ENCODE measurements around the gene ANKRD39. TPM values are rescaled to one million over a fixed set of nuclear protein-coding genes. Genes with fewer than 3 reads are reported as not detected.

The ANKRD39 gene
- total and polyA plus RNA-seq, 12 donors = 9.2 to 49.5 (median 22.5) TPM

DNA sequence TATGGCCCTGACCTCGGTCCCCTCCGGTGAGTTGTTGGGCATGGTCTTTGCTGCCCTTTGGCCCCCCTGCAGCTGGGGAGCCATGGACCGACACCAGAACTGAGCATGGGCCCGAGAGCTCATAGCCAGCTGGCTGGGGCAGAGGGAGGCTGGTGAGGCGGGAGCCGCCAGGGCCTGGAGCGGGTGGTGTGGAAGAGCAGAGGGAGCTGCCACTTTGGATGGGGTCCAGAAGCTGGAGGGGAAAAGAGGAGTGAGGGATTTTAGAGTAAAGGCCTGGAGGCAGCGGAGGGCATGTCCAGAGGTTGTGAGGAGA is 58.2 kb downstream of the ANKRD39 start:
- TF ChIP-seq POLR2A (IDR thresholded peaks at IDR 0.05) = no peak
- TF ChIP-seq, protein P1, sequence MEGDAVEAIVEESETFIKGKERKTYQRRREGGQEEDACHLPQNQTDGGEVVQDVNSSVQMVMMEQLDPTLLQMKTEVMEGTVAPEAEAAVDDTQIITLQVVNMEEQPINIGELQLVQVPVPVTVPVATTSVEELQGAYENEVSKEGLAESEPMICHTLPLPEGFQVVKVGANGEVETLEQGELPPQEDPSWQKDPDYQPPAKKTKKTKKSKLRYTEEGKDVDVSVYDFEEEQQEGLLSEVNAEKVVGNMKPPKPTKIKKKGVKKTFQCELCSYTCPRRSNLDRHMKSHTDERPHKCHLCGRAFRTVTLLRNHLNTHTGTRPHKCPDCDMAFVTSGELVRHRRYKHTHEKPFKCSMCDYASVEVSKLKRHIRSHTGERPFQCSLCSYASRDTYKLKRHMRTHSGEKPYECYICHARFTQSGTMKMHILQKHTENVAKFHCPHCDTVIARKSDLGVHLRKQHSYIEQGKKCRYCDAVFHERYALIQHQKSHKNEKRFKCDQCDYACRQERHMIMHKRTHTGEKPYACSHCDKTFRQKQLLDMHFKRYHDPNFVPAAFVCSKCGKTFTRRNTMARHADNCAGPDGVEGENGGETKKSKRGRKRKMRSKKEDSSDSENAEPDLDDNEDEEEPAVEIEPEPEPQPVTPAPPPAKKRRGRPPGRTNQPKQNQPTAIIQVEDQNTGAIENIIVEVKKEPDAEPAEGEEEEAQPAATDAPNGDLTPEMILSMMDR (IDR thresholded peaks at IDR 0.05) = no peak
- WGBS, 4 donors = 89 to 100% (median 92%) methylated on average over 8 of the region's 8 CpGs
- H3K27ac ChIP-seq = no peak overlapping the region

DNA sequence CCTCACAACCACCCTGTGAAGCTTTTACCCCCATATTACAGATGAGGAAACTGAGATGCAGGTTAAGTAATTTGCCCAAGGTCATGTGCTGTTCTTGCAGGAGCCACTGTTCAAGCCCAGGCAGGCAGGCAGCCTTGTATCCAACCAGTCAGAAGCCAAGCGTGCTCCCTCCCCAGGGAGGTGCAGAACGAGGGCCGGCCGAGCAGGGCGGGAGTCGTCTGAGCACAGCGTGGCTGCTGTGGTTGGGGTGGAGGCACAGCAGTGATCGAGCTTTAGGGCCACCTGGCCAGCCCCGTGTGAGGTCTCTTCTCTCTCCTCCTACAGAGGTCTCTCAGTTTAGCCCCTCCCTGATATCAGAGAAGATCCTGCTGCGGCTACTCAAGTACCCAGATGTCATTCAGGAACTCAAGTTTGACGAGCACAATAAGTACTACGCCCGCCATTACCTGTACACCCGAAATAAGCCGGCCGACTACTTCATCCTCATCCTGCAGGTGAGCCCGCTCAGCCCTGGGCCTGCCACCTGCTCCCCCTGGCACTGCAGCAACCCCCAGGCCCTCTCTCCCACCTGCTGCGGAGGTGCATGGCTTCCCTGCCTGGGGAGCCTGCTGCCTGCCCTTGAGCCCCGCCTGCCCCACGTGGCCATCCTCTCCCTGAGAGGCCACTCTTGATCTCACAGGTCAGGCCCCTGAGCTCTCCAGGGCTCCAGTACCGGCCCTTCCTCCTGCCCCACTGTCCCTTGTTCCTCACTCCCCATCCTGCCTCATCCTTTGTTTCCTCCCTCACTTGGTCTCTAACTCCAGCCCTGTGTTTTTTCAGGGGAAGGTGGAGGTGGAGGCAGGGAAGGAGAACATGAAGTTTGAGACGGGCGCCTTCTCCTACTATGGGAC is 58.8 kb downstream of the ANKRD39 start:
- Histone ChIP-seq H3K36me3 (replicated peaks in 1 of 2) (peaks cover 0 to 12% of the 10 kb centered on the region in 2 donors), H3K4me1 (replicated peaks in 1 of 2) (peaks cover 0 to 8% of the 10 kb centered on the region in 2 donors), H3K9me3 (replicated peaks in 1 of 3) (no peaks in the 10 kb centered on the region), H3K4me3 (no peak overlapping the region), H3K27ac (no peak overlapping the region), H3K27me3 (no peaks in the 10 kb centered on the region)
- intact Hi-C loops (cut with DNase I) = no loop called here
- DNase-seq = no peak
- WGBS, 4 donors = 93 to 98% (median 94%) methylated on average over 15 to 23 of the region's 23 CpGs
- TF ChIP-seq, protein P1 (IDR thresholded peaks at IDR 0.05) = no peak
- no peak for TF ChIP-seq POLR2A (IDR thresholded peaks at IDR 0.05)

More for the DNA sequence above, 58.2 kb downstream of the ANKRD39 start:
- Histone ChIP-seq H3K4me3 (no peak overlapping the region), H3K36me3 (replicated peaks in 1 of 2) (peaks cover 0 to 12% of the 10 kb centered on the region in 2 donors), H3K4me1 (replicated peaks in 1 of 2) (peaks cover 0 to 8% of the 10 kb centered on the region in 2 donors), H3K27me3 (no peaks in the 10 kb centered on the region), H3K9me3 (replicated peaks in 1 of 3) (no peaks in the 10 kb centered on the region)
- intact Hi-C loops (cut with DNase I) = no loop called here
- DNase-seq = no peak

MicroRNA genes within 50 kb of the gene (microRNA counts, 767-probe panel; counts per million panel counts)
- 0 counts per million in 2 donors for microRNA hsa-miR-3127-5p

Small RNA genes within 50 kb of the gene (microRNA-seq; reads per million reads assigned to microRNA genes)
- 1.1 to 2.2 (median 1.1) reads per million in 3 donors for gene MIR3127

Small RNA genes within 50 kb of the gene (small RNA-seq; reads per million reads assigned to genes)
- gene MIR3127 = 0.36 to 0.42 reads per million in 2 donors

Other genes with a start within 250 kb of the ANKRD39 start
- 10 to 100 TPM; 31.7 to 58.3 (median 42.1) TPM for gene KANSL3, start 219.7 kb downstream of the ANKRD39 start, total RNA-seq
- 10 to 100 TPM; 22.3 to 33.5 (median 26.2) TPM for gene KANSL3, start 219.7 kb downstream of the ANKRD39 start, polyA plus RNA-seq
- gene FER1L5, start 215.3 kb downstream of the ANKRD39 start, total RNA-seq = under 1 TPM in 8 of 9 donors, not detected in 1; 0.06 to 0.87 (median 0.17) TPM
- under 1 TPM; 0.02 to 0.32 (median 0.07) TPM for gene FER1L5, start 215.3 kb downstream of the ANKRD39 start, polyA plus RNA-seq
- gene LMAN2L, start 118.0 kb downstream of the ANKRD39 start, total RNA-seq = 10 to 100 TPM; 13.9 to 36.8 (median 15.6) TPM
- 10 to 100 TPM; 12.3 to 19.1 (median 16.1) TPM for gene LMAN2L, start 118.0 kb downstream of the ANKRD39 start, polyA plus RNA-seq
- gene CNNM4, start 97.1 kb downstream of the ANKRD39 start, total RNA-seq = 1 to 10 TPM; 3.1 to 7.7 (median 4.4) TPM
- gene CNNM4, start 97.1 kb downstream of the ANKRD39 start, polyA plus RNA-seq = 1 to 10 TPM; 2.2 to 4.9 (median 3.2) TPM
- 10 to 100 TPM; 10.3 to 42.4 (median 23.6) TPM for gene CNNM3, start 41.7 kb downstream of the ANKRD39 start, total RNA-seq
- 10 to 100 TPM in 2 of 3 donors, 1 to 10 TPM in 1; 6.7 to 11.9 (median 10.5) TPM for gene CNNM3, start 41.7 kb downstream of the ANKRD39 start, polyA plus RNA-seq
- 1 to 10 TPM; 1.1 to 4.8 (median 3.5) TPM for gene ANKRD23, start 14.0 kb downstream of the ANKRD39 start, total RNA-seq
- 10 to 100 TPM in 1 of 3 donors, 1 to 10 TPM in 2; 1.5 to 10.6 (median 5.3) TPM for gene ANKRD23, start 14.0 kb downstream of the ANKRD39 start, polyA plus RNA-seq
- 10 to 100 TPM; 11.4 to 31.6 (median 27.7) TPM for gene SEMA4C, start 12.1 kb upstream of the ANKRD39 start, total RNA-seq
- gene SEMA4C, start 12.1 kb upstream of the ANKRD39 start, polyA plus RNA-seq = 10 to 100 TPM in 2 of 3 donors, 1 to 10 TPM in 1; 4.4 to 23.4 (median 14.6) TPM
- under 1 TPM in 1 of 9 donors, not detected in 8; 0.32 TPM for gene FAM178B, start 128.6 kb upstream of the ANKRD39 start, total RNA-seq
- gene FAM178B, start 128.6 kb upstream of the ANKRD39 start, polyA plus RNA-seq = under 1 TPM in 1 of 3 donors, not detected in 2; 0.51 TPM
- 10 to 100 TPM in 5 of 9 donors, 1 to 10 TPM in 4; 4.0 to 19.2 (median 10.7) TPM for gene FAHD2B, start 236.9 kb upstream of the ANKRD39 start, total RNA-seq
- gene FAHD2B, start 236.9 kb upstream of the ANKRD39 start, polyA plus RNA-seq = 1 to 10 TPM; 7.0 to 8.5 (median 7.5) TPM

All from adrenal gland (tissue), 12 donors.